Endometrial microvascular endothelial cells (primary cell): ENCODE measurements around the gene PRR13. TPM values are rescaled to one million over a fixed set of nuclear protein-coding genes. Genes with fewer than 3 reads are reported as not detected.

Experiments
- in situ Hi-C: cut with HindIII; loops from 2 replicates; pipeline ENCODE4 v1.10.0; 2017; ENCODE audit warnings: low sequenced_read_pairs, low pct_unique_long_range_greater_than_20kb; ENCODE audit errors: inconsistent ontology term
- total RNA-seq: library from RNA; depleted of rRNA; stranded (reverse); fragments of >200 nt; gene quantifications from one replicate; pipeline ENCODE4 v1.2.3, GENCODE V29; 2015; ENCODE audit errors: inconsistent ontology term

The PRR13 gene
- total RNA-seq, 1 donor from 2014 or later: 91.8 TPM

DNA sequence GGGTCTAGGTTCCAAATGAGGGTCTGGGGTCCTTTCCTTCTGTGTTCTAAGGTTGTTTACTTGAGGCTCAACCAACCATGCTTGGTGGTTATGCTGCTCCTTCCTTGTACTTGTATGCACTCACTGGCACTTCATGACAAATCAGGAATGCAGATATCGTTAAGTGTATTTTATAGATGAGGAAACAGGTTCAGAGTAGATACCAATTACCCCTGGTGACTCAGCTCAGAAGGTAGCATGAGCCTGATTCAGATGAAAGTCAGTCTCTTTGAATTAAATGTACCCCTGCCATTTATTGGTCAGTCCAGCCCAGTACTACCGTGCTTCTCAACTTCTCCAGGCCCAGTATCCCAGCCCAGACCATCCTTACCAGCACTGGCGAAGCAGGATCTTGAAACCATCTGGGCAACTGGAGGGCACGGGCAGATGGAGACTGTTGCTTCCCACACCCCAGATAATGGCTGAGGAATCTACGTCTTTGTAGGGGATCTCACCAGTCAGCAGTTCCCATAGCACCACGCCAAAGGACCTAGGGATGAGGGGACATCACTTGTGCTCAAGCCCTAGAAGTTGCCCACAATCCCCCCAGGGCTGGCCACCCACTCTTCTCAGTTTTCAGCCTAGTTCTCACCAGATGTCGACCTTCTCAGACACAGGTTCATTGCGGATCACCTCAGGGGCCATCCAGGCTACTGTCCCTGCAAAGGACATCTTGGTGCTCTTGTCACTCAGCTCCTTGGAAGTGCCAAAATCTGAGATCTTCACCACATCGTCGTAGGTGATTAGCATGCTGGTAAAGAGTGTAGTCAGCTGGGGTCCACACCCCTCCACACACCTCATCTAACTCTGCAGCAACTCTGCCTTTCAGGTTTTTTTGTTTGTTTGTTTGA lies 43.4 kb downstream of the PRR13 start:
- in situ Hi-C loops: no loop called here

DNA sequence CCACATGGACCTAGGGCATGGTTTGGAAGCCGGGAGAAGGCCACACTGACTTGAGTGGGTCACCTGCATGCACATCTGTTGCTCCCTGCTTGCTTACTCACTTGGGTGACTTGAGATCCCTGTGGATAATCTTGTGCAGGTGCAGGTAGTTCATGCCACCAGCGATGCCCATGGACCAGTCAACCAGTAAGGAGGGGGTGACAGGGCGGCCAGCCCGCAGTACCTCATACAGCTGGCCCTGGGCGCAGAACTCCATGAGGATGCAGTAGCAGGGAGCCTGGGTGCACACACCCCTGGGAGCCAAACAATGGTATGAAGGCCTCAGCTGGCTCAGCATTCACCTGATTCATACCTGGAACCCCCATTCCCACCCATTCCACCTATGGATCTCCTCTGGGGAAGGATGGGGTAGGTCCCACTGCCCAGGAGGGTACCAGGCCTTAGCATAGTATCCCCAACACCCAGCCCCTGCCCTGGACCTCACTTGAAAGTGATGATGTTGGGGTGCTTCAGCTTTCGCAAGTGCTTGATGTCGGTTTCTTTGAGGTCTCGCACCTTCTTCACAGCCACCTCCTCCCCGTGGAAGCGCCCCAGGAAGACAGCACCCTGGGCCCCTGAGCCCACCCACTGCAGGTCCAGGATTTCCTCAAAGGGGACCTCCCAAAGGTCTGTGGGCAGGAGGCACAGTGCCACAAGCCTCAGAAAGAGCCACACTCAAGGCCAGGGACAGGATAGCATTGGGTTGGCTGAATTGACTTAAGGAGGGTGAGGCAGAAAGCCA lies 44.6 kb downstream of the PRR13 start:
- in situ Hi-C loops: no loop called here

DNA sequence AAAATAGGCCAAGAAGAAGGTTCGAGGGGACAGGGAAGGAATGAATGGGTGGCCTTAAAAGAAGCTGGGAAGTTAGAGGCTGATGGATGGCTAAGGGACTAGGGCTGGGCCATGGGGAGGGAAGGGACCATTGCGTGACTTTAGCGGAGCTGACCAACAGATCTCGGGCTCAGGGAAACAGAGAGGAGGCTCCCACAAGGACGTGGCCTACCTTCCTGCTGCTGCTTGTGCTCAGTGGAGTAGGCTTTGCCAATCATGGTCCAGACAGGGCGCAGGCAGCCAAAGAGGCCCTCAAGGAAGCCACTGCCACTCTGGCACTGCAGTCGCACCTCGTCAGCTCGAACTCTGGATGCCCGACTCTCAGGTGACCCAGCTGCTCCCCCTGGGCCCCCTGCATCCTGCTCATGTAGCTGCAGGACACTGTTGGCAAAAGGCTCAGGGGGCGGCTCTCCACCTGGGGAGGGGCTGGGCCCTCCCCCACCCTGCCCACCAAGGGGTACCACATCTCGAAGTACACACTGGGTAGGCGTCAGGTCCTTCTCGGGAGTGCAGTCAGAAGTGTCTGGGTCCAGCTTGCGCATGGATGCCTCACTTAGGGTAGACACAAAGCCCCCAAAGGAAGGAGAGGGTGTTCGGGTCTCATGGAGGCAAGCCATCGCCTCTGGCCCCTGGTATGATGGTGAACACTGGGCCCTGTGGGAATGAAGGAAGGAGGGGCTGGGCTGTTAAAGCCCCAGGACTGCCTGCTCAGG lies 45.4 kb downstream of the PRR13 start:
- in situ Hi-C loops: no loop called here

GRCh38 chr12:53489242-53489864 lies 47.8 kb downstream of the PRR13 start:
- in situ Hi-C loops: no loop called here

- in situ Hi-C loops: no loop called here
Observed at GRCh38 chr12:53492188-53492587, 50.7 kb downstream of the PRR13 start.

DNA sequence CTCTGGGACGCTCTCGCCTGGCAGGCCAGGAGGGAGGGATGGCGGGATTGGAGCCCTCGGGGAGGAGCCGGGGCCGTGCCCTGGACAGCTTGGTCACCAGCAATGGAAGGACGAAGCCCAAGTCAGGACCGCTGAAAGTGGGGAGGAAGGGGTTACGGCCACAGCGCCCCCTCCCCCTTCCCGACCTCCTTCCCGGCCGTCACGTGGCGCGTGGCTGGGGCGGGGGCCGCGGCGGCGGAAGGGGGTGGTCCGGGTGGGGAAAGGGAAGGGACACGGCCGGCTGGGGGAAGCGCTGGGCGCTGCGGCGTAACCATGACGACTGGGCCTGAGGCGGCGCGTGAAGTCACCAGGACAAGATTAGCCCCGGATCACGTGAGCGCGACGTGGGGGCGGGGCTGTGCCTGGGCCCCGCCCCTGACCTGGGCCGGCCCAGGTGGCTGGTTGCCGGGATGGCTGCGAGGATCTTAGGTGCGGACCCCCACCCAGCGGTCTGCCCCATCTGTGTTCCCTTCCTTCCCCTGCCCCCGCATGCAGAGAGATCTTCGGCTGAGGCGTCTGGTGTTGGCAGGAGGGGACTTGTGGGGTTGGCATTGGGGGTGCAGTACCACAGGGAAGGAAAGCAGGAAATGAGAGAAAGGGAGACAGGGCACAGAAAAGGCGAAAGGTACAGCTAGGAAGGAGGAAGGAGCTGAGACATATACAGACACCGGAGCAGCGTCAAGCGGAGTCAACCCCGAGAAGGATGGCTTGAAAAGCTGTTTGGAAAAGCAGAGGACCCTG lies 51.5 kb downstream of the PRR13 start:
- in situ Hi-C loops: no loop called here

- in situ Hi-C loops: no loop called here
Observed at GRCh38 chr12:53493610-53494391, 52.3 kb downstream of the PRR13 start.

Other genes with a start within 250 kb of the PRR13 start
- 0.93 TPM for gene ITGB7, start 234.5 kb upstream of the PRR13 start, total RNA-seq
- gene RARG, start 209.5 kb upstream of the PRR13 start, total RNA-seq: 23.5 TPM
- gene ESPL1, start 173.4 kb upstream of the PRR13 start, total RNA-seq: 31.9 TPM
- 419 TPM for gene PFDN5, start 146.2 kb upstream of the PRR13 start, total RNA-seq
- gene MYG1, start 142.0 kb upstream of the PRR13 start, total RNA-seq: 55.1 TPM
- 93.8 TPM for gene AAAS, start 120.1 kb upstream of the PRR13 start, total RNA-seq
- gene SP7, start 105.4 kb upstream of the PRR13 start, total RNA-seq: not detected
- gene SP1, start 61.6 kb upstream of the PRR13 start, total RNA-seq: 34.6 TPM
- not detected for gene AMHR2, start 17.9 kb upstream of the PRR13 start, total RNA-seq
- gene PCBP2, start 10.4 kb downstream of the PRR13 start, total RNA-seq: 407 TPM
- 11.8 TPM for gene MAP3K12, start 57.7 kb downstream of the PRR13 start, total RNA-seq
- gene TARBP2, start 59.5 kb downstream of the PRR13 start, total RNA-seq: 43.3 TPM
- gene NPFF, start 65.8 kb downstream of the PRR13 start, total RNA-seq: not detected
- 39.3 TPM for gene ATF7, start 184.6 kb downstream of the PRR13 start, total RNA-seq
- gene ATP5MC2, start 234.3 kb downstream of the PRR13 start, total RNA-seq: 587 TPM